A673 (cell line): Measurements from ENCODE around the gene ZFR.

Source experiments
- CTCF ChIP-seq: fragments of 300-800, 200-600 bp; sonication (generic); conservative IDR thresholded peaks from 2 replicates; pipeline ENCODE4 v1.5.1; 2017; ENCODE audit warnings: low read depth, mild to moderate bottlenecking, antibody characterized with exemption, low read length, moderate library complexity, mixed read lengths
- EZH2 ChIP-seq: fragments of 200-600 bp; sonication (generic); IDR thresholded peaks from 2 replicates; pipeline ENCODE4 v1.6.1; 2017; ENCODE audit warnings: borderline replicate concordance, low read depth, mild to moderate bottlenecking, mixed read lengths, antibody characterized with exemption, low read length; ENCODE audit not compliant: poor library complexity, severe bottlenecking

DNA sequence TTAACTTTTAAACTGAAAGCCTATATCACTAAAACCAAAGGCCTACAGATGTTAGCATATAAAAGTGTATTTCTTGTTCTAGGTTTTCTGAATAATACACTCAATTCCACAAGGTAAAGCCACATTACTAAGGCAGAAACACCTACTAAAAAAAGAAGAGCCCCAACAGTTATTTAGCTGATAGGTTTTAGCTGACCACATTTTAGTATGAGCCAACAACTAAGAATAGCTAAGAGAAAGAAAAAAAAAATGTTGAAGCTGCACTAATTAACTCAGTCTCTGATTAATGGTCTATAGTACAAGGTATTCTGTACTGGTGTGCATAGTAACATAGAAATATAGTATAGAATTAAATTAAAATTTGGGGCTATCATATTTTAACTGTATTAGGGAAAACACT, 23.5 kb downstream of the ZFR start:
- TF ChIP-seq CTCF (no peak), EZH2 (no peak)
